ENCODE results near the gene CCDC81. TPM values are rescaled to one million over a fixed set of nuclear protein-coding genes. Genes with fewer than 3 reads are reported as not detected.
"Not testable (repeated sequence)": the region's sequence is repeated elsewhere in the genome, so short reads cannot be mapped to it uniquely, and the experiment has no call there.

Gene CCDC81
- total RNA-seq, 4 donors from 2014 or later: 1.1 to 1.8 TPM; not detected in 2

- Histone ChIP-seq H3K36me3 (no peaks in the 10 kb centered on the region), H3K27me3 (no peaks in the 10 kb centered on the region), H3K4me3 (no peak overlapping the region), H3K9me3 (peaks cover 5% of the 10 kb centered on the region), H3K27ac (no peak overlapping the region), H3K4me1 (no peaks in the 10 kb centered on the region)
- DNase-seq (ENCODE audit: low spot score in 2 of 2): no peak
- no peak for TF ChIP-seq POLR2AphosphoS5 (IDR thresholded peaks at IDR 0.05)
- no peak for TF ChIP-seq EP300 (IDR thresholded peaks at IDR 0.05)
- no peak for TF ChIP-seq POLR2A (IDR thresholded peaks at IDR 0.05)
- TF ChIP-seq, protein P1, sequence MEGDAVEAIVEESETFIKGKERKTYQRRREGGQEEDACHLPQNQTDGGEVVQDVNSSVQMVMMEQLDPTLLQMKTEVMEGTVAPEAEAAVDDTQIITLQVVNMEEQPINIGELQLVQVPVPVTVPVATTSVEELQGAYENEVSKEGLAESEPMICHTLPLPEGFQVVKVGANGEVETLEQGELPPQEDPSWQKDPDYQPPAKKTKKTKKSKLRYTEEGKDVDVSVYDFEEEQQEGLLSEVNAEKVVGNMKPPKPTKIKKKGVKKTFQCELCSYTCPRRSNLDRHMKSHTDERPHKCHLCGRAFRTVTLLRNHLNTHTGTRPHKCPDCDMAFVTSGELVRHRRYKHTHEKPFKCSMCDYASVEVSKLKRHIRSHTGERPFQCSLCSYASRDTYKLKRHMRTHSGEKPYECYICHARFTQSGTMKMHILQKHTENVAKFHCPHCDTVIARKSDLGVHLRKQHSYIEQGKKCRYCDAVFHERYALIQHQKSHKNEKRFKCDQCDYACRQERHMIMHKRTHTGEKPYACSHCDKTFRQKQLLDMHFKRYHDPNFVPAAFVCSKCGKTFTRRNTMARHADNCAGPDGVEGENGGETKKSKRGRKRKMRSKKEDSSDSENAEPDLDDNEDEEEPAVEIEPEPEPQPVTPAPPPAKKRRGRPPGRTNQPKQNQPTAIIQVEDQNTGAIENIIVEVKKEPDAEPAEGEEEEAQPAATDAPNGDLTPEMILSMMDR (IDR thresholded peaks at IDR 0.05): no peak
- 75% methylated on average over 12 of the region's 12 CpGs for WGBS
Measured at GRCh38 chr11:86422371-86422770, 47.7 kb downstream of the CCDC81 start.

GRCh38 chr11:86423488-86423887 lies 48.8 kb downstream of the CCDC81 start:
- not testable (repeated sequence) for H3K36me3 ChIP-seq; H3K9me3 ChIP-seq; H3K27ac ChIP-seq; H3K4me3 ChIP-seq; H3K27me3 ChIP-seq; H3K4me1 ChIP-seq; DNase-seq (ENCODE audit: low spot score in 2 of 2)
- 77% methylated on average over 4 of the region's 4 CpGs for WGBS

- Histone ChIP-seq H3K27me3 (no peaks in the 10 kb centered on the region), H3K27ac (no peak overlapping the region), H3K4me1 (no peaks in the 10 kb centered on the region), H3K9me3 (peaks cover 5% of the 10 kb centered on the region), H3K36me3 (no peaks in the 10 kb centered on the region), H3K4me3 (no peak overlapping the region)
- DNase-seq (ENCODE audit: low spot score in 2 of 2): no peak
- TF ChIP-seq POLR2AphosphoS5 (IDR thresholded peaks at IDR 0.05) (no peak), POLR2A (IDR thresholded peaks at IDR 0.05) (no peak), EP300 (IDR thresholded peaks at IDR 0.05) (no peak)
- TF ChIP-seq, protein P1 (IDR thresholded peaks at IDR 0.05): no peak
Measured at GRCh38 chr11:86427441-86427840, 52.8 kb downstream of the CCDC81 start.

- TF ChIP-seq, protein P1 (IDR thresholded peaks at IDR 0.05): no peak
- TF ChIP-seq EP300 (IDR thresholded peaks at IDR 0.05): no peak
- TF ChIP-seq POLR2A (IDR thresholded peaks at IDR 0.05): no peak
- TF ChIP-seq POLR2AphosphoS5 (IDR thresholded peaks at IDR 0.05): no peak
- Histone ChIP-seq H3K4me1 (no peaks in the 10 kb centered on the region), H3K36me3 (no peaks in the 10 kb centered on the region), H3K27ac (no peak overlapping the region), H3K27me3 (no peaks in the 10 kb centered on the region), H3K4me3 (no peak overlapping the region), H3K9me3 (peaks cover 5% of the 10 kb centered on the region)
- DNase-seq (ENCODE audit: low spot score in 2 of 2): no peak
- WGBS: 91% methylated on average over 37 of the region's 37 CpGs
Measured at GRCh38 chr11:86431258-86431657, 56.6 kb downstream of the CCDC81 start.

- H3K27ac ChIP-seq; H3K9me3 ChIP-seq; H3K4me3 ChIP-seq; H3K36me3 ChIP-seq; H3K27me3 ChIP-seq; DNase-seq (ENCODE audit: low spot score in 2 of 2); H3K4me1 ChIP-seq: not testable (repeated sequence)
- 93% methylated on average over 12 of the region's 38 CpGs for WGBS
Measured at GRCh38 chr11:86433361-86434095, 58.8 kb downstream of the CCDC81 start.

- Histone ChIP-seq H3K9me3 (no peaks in the 10 kb centered on the region), H3K4me3 (no peak overlapping the region), H3K27me3 (no peaks in the 10 kb centered on the region), H3K36me3 (no peaks in the 10 kb centered on the region), H3K27ac (no peak overlapping the region), H3K4me1 (no peaks in the 10 kb centered on the region)
- no peak for DNase-seq (ENCODE audit: low spot score in 2 of 2)
- WGBS: 100% methylated on average over 2 of the region's 2 CpGs
- TF ChIP-seq, protein P1 (IDR thresholded peaks at IDR 0.05): no peak
- TF ChIP-seq POLR2A (IDR thresholded peaks at IDR 0.05): no peak
Measured at GRCh38 chr11:86435711-86436110, 61.0 kb downstream of the CCDC81 start.

All from suprapubic skin (tissue), 4 donors.